Gastrocnemius medialis (tissue), 4 donors: Measurements from ENCODE around the gene KLHDC8B.

Source experiments
- CTCF ChIP-seq, 5 experiments: fragments of 450-650 bp in 3 of 5; fragments of 200-600 bp in 2 of 5; sonication (generic) in 2 of 5; IDR thresholded peaks in 4 of 5; conservative IDR thresholded peaks in 1 of 5; 1 replicate in 4 of 5; 2 replicates in 1 of 5; pipeline ENCODE4 v1.5.1; 2016 to 2019; ENCODE audit warnings: antibody characterized with exemption in 5 of 5, mild to moderate bottlenecking in 3 of 5, moderate library complexity in 3 of 5
- POLR2A ChIP-seq, 2 donors: fragments of 450-650 bp; IDR thresholded peaks; one replicate each; pipeline ENCODE4 v1.6.1; 2017; ENCODE audit warnings: antibody characterized with exemption in 2 of 2, mild to moderate bottlenecking in 2 of 2, moderate library complexity in 2 of 2

GRCh38 chr3:49180116-49180515 is 8.7 kb downstream of the KLHDC8B start:
- TF ChIP-seq POLR2A (IDR thresholded peaks at IDR 0.05) (no peak), CTCF (IDR thresholded peaks at IDR 0.05 in 4 of 5, conservative IDR thresholded peaks at IDR 0.05 in 1 of 5) (no peak)
